Kidney epithelial cell (primary cell): ENCODE results near the gene ZFAND2A. TPM values are rescaled to one million over a fixed set of nuclear protein-coding genes. Genes with fewer than 3 reads are reported as not detected.
"Not testable (repeated sequence)": the region's sequence is repeated elsewhere in the genome, so short reads cannot be mapped to it uniquely, and the experiment has no call there.

ENCODE experiments used
- DNase-seq: peaks from one replicate; pipeline ENCODE4 v3.0.0-alpha.2; 2010; ENCODE audit warnings: low read depth
- H3K27me3 ChIP-seq: 2 replicates; pipeline ENCODE4 v1.6.0; 2011; ENCODE audit warnings: low read length; ENCODE audit not compliant: control insufficient read depth, insufficient read depth
- H3K36me3 ChIP-seq: 2 replicates; pipeline ENCODE4 v1.5.1; 2011; ENCODE audit warnings: low read length; ENCODE audit not compliant: control insufficient read depth, insufficient read depth
- H3K4me3 ChIP-seq: 2 replicates; pipeline ENCODE4 v1.5.1; 2011; ENCODE audit warnings: low read depth, mild to moderate bottlenecking, control low read depth, low read length
- CTCF ChIP-seq: IDR thresholded peaks from 2 replicates; pipeline ENCODE4 v1.5.1; 2011; ENCODE audit warnings: mild to moderate bottlenecking, moderate library complexity, low read length, control low read depth, inconsistent platforms; ENCODE audit not compliant: insufficient read depth, poor library complexity, severe bottlenecking
- total RNA-seq: library from RNA; depleted of rRNA; stranded (reverse); fragments of >200 nt; gene quantifications from 2 replicates; pipeline ENCODE4 v1.2.3, GENCODE V29; 2015

Gene ZFAND2A
- 28.0 and 33.2 TPM in 2 replicates for total RNA-seq

- TF ChIP-seq CTCF = no peak
- Histone ChIP-seq H3K4me3 (peak within 1 kb of the TSS; percentile 78), H3K27me3 (no peaks in the 10 kb centered on the region), H3K36me3 (no peaks in the 10 kb centered on the region)
- DNase-seq = peak; percentile 84
Measured at GRCh38 chr7:1159891-1160669, at the start of gene ZFAND2A. TSS of gene ZFAND2A (minus strand) at chr7:1160196. CDS start at chr7:1158212, 1,984 bp downstream.

- Histone ChIP-seq H3K36me3 (no peaks in the 10 kb centered on the region), H3K4me3 (no peak overlapping the region), H3K27me3 (peaks cover 29% of the 10 kb centered on the region)
- DNase-seq = no peak
- TF ChIP-seq CTCF = no peak
Measured at GRCh38 chr7:1209097-1209496, 49.1 kb upstream of the ZFAND2A start.

GRCh38 chr7:1205742-1206141 lies 45.7 kb upstream of the ZFAND2A start:
- H3K4me3 ChIP-seq, H3K36me3 ChIP-seq, DNase-seq: not testable (repeated sequence)
- peaks cover 16% of the 10 kb centered on the region for H3K27me3 ChIP-seq

- no peak for TF ChIP-seq CTCF
- Histone ChIP-seq H3K27me3 (peaks cover 13% of the 10 kb centered on the region), H3K36me3 (no peaks in the 10 kb centered on the region), H3K4me3 (no peak overlapping the region)
- no peak for DNase-seq
Measured at GRCh38 chr7:1204460-1205140, 44.6 kb upstream of the ZFAND2A start.

- H3K4me3 ChIP-seq, H3K36me3 ChIP-seq, DNase-seq, H3K27me3 ChIP-seq: not testable (repeated sequence)
Measured at GRCh38 chr7:1202914-1203313, 42.9 kb upstream of the ZFAND2A start.

GRCh38 chr7:1201916-1202315 lies 41.9 kb upstream of the ZFAND2A start:
- Histone ChIP-seq H3K4me3 (no peak overlapping the region), H3K27me3 (peaks cover 9% of the 10 kb centered on the region), H3K36me3 (no peaks in the 10 kb centered on the region)
- TF ChIP-seq CTCF = no peak
- DNase-seq = no peak
